Measurements from ENCODE around the gene P2RY2. TPM values are rescaled to one million over a fixed set of nuclear protein-coding genes. Genes with fewer than 3 reads are reported as not detected.

P2RY2 gene
- total and polyA plus RNA-seq, 4 donors: 1.8 to 3.7 (median 2.2) TPM

- TF ChIP-seq TAF1 (conservative IDR thresholded peaks at IDR 0.05) (no peak), RXRA (IDR thresholded peaks at IDR 0.05) (no peak), JUND (IDR thresholded peaks at IDR 0.05) (no peak), ZBTB33 (IDR thresholded peaks at IDR 0.05) (no peak)
These were observed 42.0 kb downstream of the P2RY2 start (continued) for GRCh38 chr11:73260127-73260457.

DNA sequence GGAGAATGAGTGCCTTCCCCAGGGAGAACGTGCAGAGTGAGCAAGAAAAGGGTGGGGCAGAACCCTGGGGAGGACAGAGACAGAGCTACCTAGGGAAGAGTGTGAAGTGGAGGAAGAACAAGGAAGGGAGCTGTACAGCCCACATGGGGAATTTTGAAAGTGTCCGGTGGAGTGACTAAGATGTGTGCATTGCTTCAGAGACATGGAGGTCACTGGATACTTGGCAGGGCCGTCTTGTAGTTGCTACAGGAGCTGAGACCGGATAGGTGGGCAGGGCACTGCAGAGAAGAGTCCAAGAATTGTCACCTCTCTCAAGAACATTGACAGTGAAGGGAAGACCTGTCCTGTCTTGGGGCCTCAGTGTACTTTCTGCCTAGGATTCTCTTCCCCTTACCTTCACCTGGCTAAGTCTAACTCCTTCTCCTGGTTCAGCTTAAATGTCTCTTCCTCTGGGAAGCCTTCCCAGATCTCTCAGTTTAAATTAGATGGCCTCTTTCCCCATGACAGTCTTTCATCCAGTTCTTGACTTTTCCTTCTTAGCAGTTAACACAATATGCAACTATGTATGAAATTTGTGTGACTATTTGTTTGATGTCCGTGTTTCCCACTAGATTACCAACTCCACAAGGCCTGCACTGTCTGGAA, 44.9 kb downstream of the P2RY2 start:
- H3K9me3 ChIP-seq (ENCODE audit: control insufficient read depth in 4 of 4, low read length in 3 of 4): no peaks in the 10 kb centered on the region
- no peak for DNase-seq (ENCODE audit: low spot score)
- peaks cover 0 to 3% (median 0%) of the 10 kb centered on the region in 4 donors for H3K4me1 ChIP-seq (ENCODE audit: control insufficient read depth in 4 of 4, insufficient read depth in 4 of 4, low read length in 3 of 4)
- no peak overlapping the region for H3K4me3 ChIP-seq (ENCODE audit: low read depth in 1 of 3, low read length in 3 of 3)
- no peak overlapping the region for H3K27ac ChIP-seq (ENCODE audit: low read depth in 1 of 2, low read length in 2 of 2)
- TF ChIP-seq GABPA (IDR thresholded peaks at IDR 0.05 in 1 of 2, conservative IDR thresholded peaks at IDR 0.05 in 1 of 2) (no peak), RAD21 (IDR thresholded peaks at IDR 0.05) (no peak), HNF4A (conservative IDR thresholded peaks at IDR 0.05) (no peak), JUND (IDR thresholded peaks at IDR 0.05) (no peak), RXRA (IDR thresholded peaks at IDR 0.05) (no peak), EGR1 (IDR thresholded peaks at IDR 0.05; ENCODE audit: low read depth in 2 of 2) (no peak), SP1 (IDR thresholded peaks at IDR 0.05) (no peak), TAF1 (conservative IDR thresholded peaks at IDR 0.05) (no peak), YY1 (IDR thresholded peaks at IDR 0.05) (no peak), NR2F2 (IDR thresholded peaks at IDR 0.05) (no peak), ZBTB33 (IDR thresholded peaks at IDR 0.05) (no peak), CTCF (IDR thresholded peaks at IDR 0.05; ENCODE audit: low read depth, low read length, missing input control) (no peak), HNF4G (IDR thresholded peaks at IDR 0.05) (no peak), FOXA2 (IDR thresholded peaks at IDR 0.05) (no peak), FOXA1 (IDR thresholded peaks at IDR 0.05) (no peak)
- TF ChIP-seq, protein P1, sequence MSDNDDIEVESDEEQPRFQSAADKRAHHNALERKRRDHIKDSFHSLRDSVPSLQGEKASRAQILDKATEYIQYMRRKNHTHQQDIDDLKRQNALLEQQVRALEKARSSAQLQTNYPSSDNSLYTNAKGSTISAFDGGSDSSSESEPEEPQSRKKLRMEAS (IDR thresholded peaks at IDR 0.05): no peak
- TF ChIP-seq, protein P2, sequence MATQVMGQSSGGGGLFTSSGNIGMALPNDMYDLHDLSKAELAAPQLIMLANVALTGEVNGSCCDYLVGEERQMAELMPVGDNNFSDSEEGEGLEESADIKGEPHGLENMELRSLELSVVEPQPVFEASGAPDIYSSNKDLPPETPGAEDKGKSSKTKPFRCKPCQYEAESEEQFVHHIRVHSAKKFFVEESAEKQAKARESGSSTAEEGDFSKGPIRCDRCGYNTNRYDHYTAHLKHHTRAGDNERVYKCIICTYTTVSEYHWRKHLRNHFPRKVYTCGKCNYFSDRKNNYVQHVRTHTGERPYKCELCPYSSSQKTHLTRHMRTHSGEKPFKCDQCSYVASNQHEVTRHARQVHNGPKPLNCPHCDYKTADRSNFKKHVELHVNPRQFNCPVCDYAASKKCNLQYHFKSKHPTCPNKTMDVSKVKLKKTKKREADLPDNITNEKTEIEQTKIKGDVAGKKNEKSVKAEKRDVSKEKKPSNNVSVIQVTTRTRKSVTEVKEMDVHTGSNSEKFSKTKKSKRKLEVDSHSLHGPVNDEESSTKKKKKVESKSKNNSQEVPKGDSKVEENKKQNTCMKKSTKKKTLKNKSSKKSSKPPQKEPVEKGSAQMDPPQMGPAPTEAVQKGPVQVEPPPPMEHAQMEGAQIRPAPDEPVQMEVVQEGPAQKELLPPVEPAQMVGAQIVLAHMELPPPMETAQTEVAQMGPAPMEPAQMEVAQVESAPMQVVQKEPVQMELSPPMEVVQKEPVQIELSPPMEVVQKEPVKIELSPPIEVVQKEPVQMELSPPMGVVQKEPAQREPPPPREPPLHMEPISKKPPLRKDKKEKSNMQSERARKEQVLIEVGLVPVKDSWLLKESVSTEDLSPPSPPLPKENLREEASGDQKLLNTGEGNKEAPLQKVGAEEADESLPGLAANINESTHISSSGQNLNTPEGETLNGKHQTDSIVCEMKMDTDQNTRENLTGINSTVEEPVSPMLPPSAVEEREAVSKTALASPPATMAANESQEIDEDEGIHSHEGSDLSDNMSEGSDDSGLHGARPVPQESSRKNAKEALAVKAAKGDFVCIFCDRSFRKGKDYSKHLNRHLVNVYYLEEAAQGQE (IDR thresholded peaks at IDR 0.05): no peak
- TF ChIP-seq, protein P3, sequence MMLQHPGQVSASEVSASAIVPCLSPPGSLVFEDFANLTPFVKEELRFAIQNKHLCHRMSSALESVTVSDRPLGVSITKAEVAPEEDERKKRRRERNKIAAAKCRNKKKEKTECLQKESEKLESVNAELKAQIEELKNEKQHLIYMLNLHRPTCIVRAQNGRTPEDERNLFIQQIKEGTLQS (IDR thresholded peaks at IDR 0.05): no peak
- no peaks in the 10 kb centered on the region for H3K36me3 ChIP-seq (ENCODE audit: control insufficient read depth in 4 of 4, insufficient read depth in 3 of 4, low read depth in 1 of 4, low read length in 3 of 4)
- H3K27me3 ChIP-seq (ENCODE audit: control insufficient read depth in 4 of 4, insufficient read depth in 4 of 4, low read length in 3 of 4): peaks cover 0 to 8% (median 7%) of the 10 kb centered on the region in 4 donors
- no peak overlapping the region for H3K9ac ChIP-seq (ENCODE audit: low read depth in 1 of 2, low read length in 2 of 2)
- 72% methylated on average over 5 of the region's 5 CpGs for WGBS

Measured in liver (tissue), 9 donors.